Keratinocyte (primary cell): ENCODE measurements around the gene MMD. TPM values are rescaled to one million over a fixed set of nuclear protein-coding genes. Genes with fewer than 3 reads are reported as not detected.

Source experiments
- DNase-seq: peaks from one replicate; pipeline ENCODE4 v3.0.0-alpha.2; 2011; ENCODE audit warnings: low read depth, missing footprints, low spot score
- FAIRE-seq: peaks from 2 replicates; lab custom pipeline; 2011; peaks lifted over from hg19 to GRCh38; lab: Jason Lieb, UNC
- H2AFZ ChIP-seq: 2 replicates; pipeline ENCODE4 v1.6.0; 2012; ENCODE audit warnings: low read length, control low read depth, inconsistent platforms; ENCODE audit not compliant: control insufficient read depth
- H3K27ac ChIP-seq: 2 replicates; pipeline ENCODE4 v1.5.1; 2011; ENCODE audit warnings: low read length; ENCODE audit not compliant: control insufficient read depth, insufficient read depth
- H3K27me3 ChIP-seq: 3 replicates; pipeline ENCODE4 v1.6.0; 2011; ENCODE audit warnings: low read length; ENCODE audit not compliant: control insufficient read depth, insufficient read depth; ENCODE audit errors: extremely low read depth
- H3K36me3 ChIP-seq, 2 experiments: 2 replicates in 1 of 2; 3 replicates in 1 of 2; pipeline ENCODE4 v1.5.1; 2011; ENCODE audit warnings: low read length in 2 of 2, mild to moderate bottlenecking in 1 of 2; ENCODE audit not compliant: control insufficient read depth in 2 of 2, insufficient read depth in 2 of 2; ENCODE audit errors: extremely low read depth in 1 of 2
- H3K4me1 ChIP-seq: 3 replicates; pipeline ENCODE4 v1.5.1; 2011; ENCODE audit warnings: low read length; ENCODE audit not compliant: control insufficient read depth, insufficient read depth; ENCODE audit errors: extremely low read depth
- H3K4me2 ChIP-seq: 3 replicates; pipeline ENCODE4 v1.6.0; 2011; ENCODE audit warnings: low read depth, low read length; ENCODE audit not compliant: control insufficient read depth, insufficient read depth; ENCODE audit errors: extremely low read depth
- H3K4me3 ChIP-seq, 3 experiments: fragments of 200-600 bp in 1 of 3; sonication (generic) in 1 of 3; 2 replicates in 2 of 3; 3 replicates in 1 of 3; pipeline ENCODE4 v1.5.1; 2011 to 2016; ENCODE audit warnings: low read length in 3 of 3, mild to moderate bottlenecking in 3 of 3, control low read depth in 2 of 3, inconsistent platforms in 1 of 3, low read depth in 1 of 3, mixed read lengths in 1 of 3, mixed run types in 1 of 3, moderate library complexity in 1 of 3; ENCODE audit not compliant: control insufficient read depth in 2 of 3, insufficient read depth in 2 of 3; ENCODE audit errors: extremely low read depth in 1 of 3
- H3K79me2 ChIP-seq: 2 replicates; pipeline ENCODE4 v1.6.0; 2012; ENCODE audit warnings: low read length; ENCODE audit not compliant: control insufficient read depth, insufficient read depth
- H3K9ac ChIP-seq: 3 replicates; pipeline ENCODE4 v1.6.0; 2011; ENCODE audit warnings: low read length; ENCODE audit not compliant: control insufficient read depth, insufficient read depth; ENCODE audit errors: extremely low read depth
- H3K9me1 ChIP-seq: 3 replicates; pipeline ENCODE4 v1.6.0; 2011; ENCODE audit warnings: low read length; ENCODE audit not compliant: control insufficient read depth, insufficient read depth; ENCODE audit errors: extremely low read depth
- H3K9me3 ChIP-seq: 2 replicates; pipeline ENCODE4 v1.5.1; 2012; ENCODE audit warnings: low read depth, low read length; ENCODE audit not compliant: control insufficient read depth
- H4K20me1 ChIP-seq: 3 replicates; pipeline ENCODE4 v1.6.0; 2011; ENCODE audit warnings: low read length; ENCODE audit not compliant: control insufficient read depth, insufficient read depth; ENCODE audit errors: extremely low read depth
- CTCF ChIP-seq, 3 experiments: IDR thresholded peaks in 1 of 3; conservative IDR thresholded peaks in 1 of 3; optimal IDR thresholded peaks in 1 of 3; 2 replicates in 2 of 3; 3 replicates in 1 of 3; pipeline versions ENCODE3 to v1.5.1; 2011; ENCODE audit warnings: low read length in 3 of 3, mild to moderate bottlenecking in 3 of 3, moderate library complexity in 2 of 3, control low read depth in 1 of 3, inconsistent platforms in 1 of 3; ENCODE audit not compliant: insufficient read depth in 2 of 3; ENCODE audit errors: extremely low read depth in 1 of 3
- EZH2 ChIP-seq: IDR thresholded peaks from one replicate; pipeline ENCODE4 v1.6.1; 2012; ENCODE audit warnings: inconsistent platforms, mild to moderate bottlenecking, low read length, moderate library complexity
- dilution Hi-C: fragments of 300-500 bp; cut with MboI; formaldehyde crosslinking; loops from one replicate; pipeline ENCODE4 v1.7.0; 2020; ENCODE audit warnings: low sequenced_read_pairs; ENCODE audit not compliant: extremely low pct_ligation_motif_present
- polyA plus RNA-seq, 5 experiments: library from polyadenylated mRNA; depleted of rRNA in 3 of 5; stranded (reverse) in 3 of 5; stranded (forward) in 1 of 5; unstranded in 1 of 5; fragments of >200 nt; gene quantifications; 1 replicate in 1 of 5; 2 replicates in 3 of 5; 3 replicates in 1 of 5; pipeline versions ENCODE4 v1.2.1 to v1.2.3, GENCODE V29; 2011 to 2012; ENCODE audit warnings: missing spikeins in 2 of 5, low read depth in 1 of 5, low replicate concordance in 1 of 5

The MMD gene
- polyA plus RNA-seq, 1 donor (not counting 4 experiments of a cell fraction or from before 2014, with no cell fraction given), result 6.4 TPM

- H3K9ac ChIP-seq, result peak overlapping the region; percentile 94
- no peaks in the 10 kb centered on the region for H4K20me1 ChIP-seq
- H3K4me1 ChIP-seq, result peaks cover 8% of the 10 kb centered on the region
- peak overlapping the region; percentile 83 for H3K27ac ChIP-seq
- DNase-seq (no peak), FAIRE-seq (no peak)
- peak overlapping the region; percentile 76 for H2AFZ ChIP-seq
- dilution Hi-C loops, result no loop called here
- peaks cover 11% of the 10 kb centered on the region for H3K27me3 ChIP-seq
- H3K9me1 ChIP-seq, result no peaks in the 10 kb centered on the region
- H3K4me3 ChIP-seq, result peak overlapping the region; percentile 81 to 82 (median 81)
- no peaks in the 10 kb centered on the region for H3K36me3 ChIP-seq
- no peak for TF ChIP-seq CTCF (optimal IDR thresholded peaks at IDR 0.05 in 1 of 3, IDR thresholded peaks at IDR 0.05 in 1 of 3, conservative IDR thresholded peaks at IDR 0.05 in 1 of 3; ENCODE audit: extremely low read depth in 1 of 3, insufficient read depth in 2 of 3, low read length in 3 of 3)
- no peak for TF ChIP-seq EZH2
- peak overlapping the region; percentile 85 for H3K4me2 ChIP-seq
- peaks cover 2% of the 10 kb centered on the region for H3K79me2 ChIP-seq
- H3K9me3 ChIP-seq, result no peaks in the 10 kb centered on the region
Observed at GRCh38 chr17:55420776-55421178, 858 bp downstream of the MMD start.

DNA sequence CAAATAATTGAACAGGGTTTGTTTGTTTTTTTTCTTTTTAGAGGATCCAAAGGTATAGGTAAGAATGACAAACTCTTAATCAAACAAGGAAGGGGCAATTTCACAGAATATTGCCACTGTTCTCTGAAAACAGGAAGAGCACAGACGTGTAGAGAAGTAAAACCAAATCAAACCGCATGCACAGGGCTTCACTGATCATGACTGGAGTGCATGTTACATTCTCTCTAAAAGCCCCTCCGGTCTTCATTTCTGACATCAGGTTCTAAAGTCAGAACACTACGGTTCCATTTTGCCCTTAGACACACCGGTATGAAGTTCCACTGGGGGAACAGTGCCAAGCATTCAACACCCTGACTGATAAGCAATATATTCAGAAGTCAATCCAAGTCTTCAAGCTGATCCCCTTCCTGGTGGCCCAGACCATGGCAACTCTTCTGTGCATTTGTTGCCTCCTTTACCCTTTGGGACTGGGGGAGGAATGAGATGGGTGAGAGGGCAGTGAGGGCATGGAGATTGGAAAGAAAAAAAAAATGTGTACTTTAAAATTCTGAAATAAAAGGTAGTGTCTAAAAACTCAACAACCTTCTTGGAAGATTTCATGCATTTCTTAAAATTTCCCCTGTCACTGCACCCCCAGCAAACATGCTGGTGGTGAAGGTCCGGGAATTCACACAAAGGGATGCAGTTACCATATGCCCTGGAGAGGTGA is 1.4 kb downstream of the MMD start:
- peak overlapping the region; percentile 81 to 82 (median 81) for H3K4me3 ChIP-seq
- no peaks in the 10 kb centered on the region for H4K20me1 ChIP-seq
- dilution Hi-C loops, result no loop called here
- FAIRE-seq (peak; percentile 34), DNase-seq (no peak)
- no peaks in the 10 kb centered on the region for H3K36me3 ChIP-seq
- peaks cover 2% of the 10 kb centered on the region for H3K79me2 ChIP-seq
- H3K9me3 ChIP-seq, result no peaks in the 10 kb centered on the region
- H3K9me1 ChIP-seq, result no peaks in the 10 kb centered on the region
- peak overlapping the region; percentile 76 for H2AFZ ChIP-seq
- TF ChIP-seq EZH2 (no peak), CTCF (optimal IDR thresholded peaks at IDR 0.05 in 1 of 3, IDR thresholded peaks at IDR 0.05 in 1 of 3, conservative IDR thresholded peaks at IDR 0.05 in 1 of 3; ENCODE audit: extremely low read depth in 1 of 3, insufficient read depth in 2 of 3, low read length in 3 of 3) (no peak)
- peak overlapping the region; percentile 94 for H3K9ac ChIP-seq
- peak overlapping the region; percentile 85 for H3K4me2 ChIP-seq
- no peak overlapping the region for H3K27ac ChIP-seq
- H3K27me3 ChIP-seq, result peaks cover 9% of the 10 kb centered on the region
- H3K4me1 ChIP-seq, result peaks cover 8% of the 10 kb centered on the region
